Measurements from ENCODE around the gene MBD5. TPM values are rescaled to one million over a fixed set of nuclear protein-coding genes. Genes with fewer than 3 reads are reported as not detected.

The MBD5 gene
- total and polyA plus RNA-seq, 4 donors, result 27.7 to 58.6 (median 37.8) TPM

GRCh38 chr2:148071351-148071750, 50.5 kb downstream of the MBD5 start:
- H3K4me1 ChIP-seq (ENCODE audit: control insufficient read depth, insufficient read depth, low read length), result no peaks in the 10 kb centered on the region
- no peaks in the 10 kb centered on the region for H3K9me3 ChIP-seq (ENCODE audit: control insufficient read depth, insufficient read depth, low read length)
- no peak overlapping the region for H3K27ac ChIP-seq (ENCODE audit: low read depth, low read length)
- WGBS (ENCODE audit: insufficient coverage), result no CpG with 5 or more reads among the region's 4 CpGs
- no peaks in the 10 kb centered on the region for H3K36me3 ChIP-seq (ENCODE audit: control insufficient read depth, insufficient read depth, low read length)
- no peaks in the 10 kb centered on the region for H3K27me3 ChIP-seq (ENCODE audit: control insufficient read depth, insufficient read depth, low read length)
- DNase-seq (ENCODE audit: low read depth in 4 of 6, low spot score in 6 of 6), result no peak
- no peak overlapping the region for H3K4me3 ChIP-seq (ENCODE audit: low read depth, low read length)

GRCh38 chr2:148096012-148096411, 75.1 kb downstream of the MBD5 start:
- Histone ChIP-seq H3K36me3 (ENCODE audit: control insufficient read depth, insufficient read depth, low read length) (no peaks in the 10 kb centered on the region), H3K27ac (ENCODE audit: low read depth, low read length) (no peak overlapping the region), H3K4me1 (ENCODE audit: control insufficient read depth, insufficient read depth, low read length) (no peaks in the 10 kb centered on the region), H3K4me3 (ENCODE audit: low read depth, low read length) (no peak overlapping the region), H3K27me3 (ENCODE audit: control insufficient read depth, insufficient read depth, low read length) (no peaks in the 10 kb centered on the region), H3K9me3 (ENCODE audit: control insufficient read depth, insufficient read depth, low read length) (peaks cover 1% of the 10 kb centered on the region)
- no peak for DNase-seq (ENCODE audit: low read depth in 4 of 6, low spot score in 6 of 6)

GRCh38 chr2:148102641-148103040, 81.8 kb downstream of the MBD5 start:
- H3K36me3 ChIP-seq (ENCODE audit: control insufficient read depth, insufficient read depth, low read length), result no peaks in the 10 kb centered on the region
- H3K9me3 ChIP-seq (ENCODE audit: control insufficient read depth, insufficient read depth, low read length), result no peaks in the 10 kb centered on the region
- peak in 2 of 6 donors; percentile 3 to 48 for DNase-seq (ENCODE audit: low read depth in 4 of 6, low spot score in 6 of 6)
- no peaks in the 10 kb centered on the region for H3K27me3 ChIP-seq (ENCODE audit: control insufficient read depth, insufficient read depth, low read length)
- no peak overlapping the region for H3K4me3 ChIP-seq (ENCODE audit: low read depth, low read length)
- no peak overlapping the region for H3K27ac ChIP-seq (ENCODE audit: low read depth, low read length)
- no peaks in the 10 kb centered on the region for H3K4me1 ChIP-seq (ENCODE audit: control insufficient read depth, insufficient read depth, low read length)
- no CpG with 5 or more reads among the region's 1 CpG for WGBS (ENCODE audit: insufficient coverage)

GRCh38 chr2:148103946-148104345, 83.1 kb downstream of the MBD5 start:
- Histone ChIP-seq H3K27me3 (ENCODE audit: control insufficient read depth, insufficient read depth, low read length) (no peaks in the 10 kb centered on the region), H3K36me3 (ENCODE audit: control insufficient read depth, insufficient read depth, low read length) (no peaks in the 10 kb centered on the region), H3K27ac (ENCODE audit: low read depth, low read length) (no peak overlapping the region), H3K4me3 (ENCODE audit: low read depth, low read length) (no peak overlapping the region), H3K9me3 (ENCODE audit: control insufficient read depth, insufficient read depth, low read length) (no peaks in the 10 kb centered on the region), H3K4me1 (ENCODE audit: control insufficient read depth, insufficient read depth, low read length) (no peaks in the 10 kb centered on the region)
- DNase-seq (ENCODE audit: low read depth in 4 of 6, low spot score in 6 of 6), result no peak

- Histone ChIP-seq H3K27ac (ENCODE audit: low read depth, low read length) (no peak overlapping the region), H3K4me1 (ENCODE audit: control insufficient read depth, insufficient read depth, low read length) (no peaks in the 10 kb centered on the region), H3K9me3 (ENCODE audit: control insufficient read depth, insufficient read depth, low read length) (no peaks in the 10 kb centered on the region), H3K4me3 (ENCODE audit: low read depth, low read length) (no peak overlapping the region), H3K36me3 (ENCODE audit: control insufficient read depth, insufficient read depth, low read length) (no peaks in the 10 kb centered on the region), H3K27me3 (ENCODE audit: control insufficient read depth, insufficient read depth, low read length) (no peaks in the 10 kb centered on the region)
- no peak for DNase-seq (ENCODE audit: low read depth in 4 of 6, low spot score in 6 of 6)
These were observed 85.4 kb downstream of the MBD5 start for GRCh38 chr2:148106331-148106730.

- H3K36me3 ChIP-seq (ENCODE audit: control insufficient read depth, insufficient read depth, low read length), result no peaks in the 10 kb centered on the region
- no peaks in the 10 kb centered on the region for H3K9me3 ChIP-seq (ENCODE audit: control insufficient read depth, insufficient read depth, low read length)
- no peak overlapping the region for H3K27ac ChIP-seq (ENCODE audit: low read depth, low read length)
- H3K27me3 ChIP-seq (ENCODE audit: control insufficient read depth, insufficient read depth, low read length), result no peaks in the 10 kb centered on the region
- no peak for DNase-seq (ENCODE audit: low read depth in 4 of 6, low spot score in 6 of 6)
- no peak overlapping the region for H3K4me3 ChIP-seq (ENCODE audit: low read depth, low read length)
- H3K4me1 ChIP-seq (ENCODE audit: control insufficient read depth, insufficient read depth, low read length), result no peaks in the 10 kb centered on the region
- 100% methylated on average over 1 of the region's 5 CpGs for WGBS (ENCODE audit: insufficient coverage)
These were observed 87.5 kb downstream of the MBD5 start for GRCh38 chr2:148108385-148108784.

GRCh38 chr2:148110184-148110583, 89.3 kb downstream of the MBD5 start:
- no peak for DNase-seq (ENCODE audit: low read depth in 4 of 6, low spot score in 6 of 6)
- no peak overlapping the region for H3K27ac ChIP-seq (ENCODE audit: low read depth, low read length)
- no peak overlapping the region for H3K4me3 ChIP-seq (ENCODE audit: low read depth, low read length)
- WGBS (ENCODE audit: insufficient coverage), result no CpG with 5 or more reads among the region's 1 CpG
- no peaks in the 10 kb centered on the region for H3K27me3 ChIP-seq (ENCODE audit: control insufficient read depth, insufficient read depth, low read length)
- H3K36me3 ChIP-seq (ENCODE audit: control insufficient read depth, insufficient read depth, low read length), result no peaks in the 10 kb centered on the region
- H3K4me1 ChIP-seq (ENCODE audit: control insufficient read depth, insufficient read depth, low read length), result no peaks in the 10 kb centered on the region
- H3K9me3 ChIP-seq (ENCODE audit: control insufficient read depth, insufficient read depth, low read length), result no peaks in the 10 kb centered on the region

- Histone ChIP-seq H3K27ac (ENCODE audit: low read depth, low read length) (no peak overlapping the region), H3K4me1 (ENCODE audit: control insufficient read depth, insufficient read depth, low read length) (no peaks in the 10 kb centered on the region), H3K9me3 (ENCODE audit: control insufficient read depth, insufficient read depth, low read length) (no peaks in the 10 kb centered on the region), H3K4me3 (ENCODE audit: low read depth, low read length) (no peak overlapping the region), H3K36me3 (ENCODE audit: control insufficient read depth, insufficient read depth, low read length) (no peaks in the 10 kb centered on the region), H3K27me3 (ENCODE audit: control insufficient read depth, insufficient read depth, low read length) (no peaks in the 10 kb centered on the region)
- DNase-seq (ENCODE audit: low read depth in 4 of 6, low spot score in 6 of 6), result no peak
These were observed 101.9 kb downstream of the MBD5 start for GRCh38 chr2:148122788-148123187.

GRCh38 chr2:148124271-148124670, 103.4 kb downstream of the MBD5 start:
- no peak overlapping the region for H3K27ac ChIP-seq (ENCODE audit: low read depth, low read length)
- no peaks in the 10 kb centered on the region for H3K27me3 ChIP-seq (ENCODE audit: control insufficient read depth, insufficient read depth, low read length)
- no peak overlapping the region for H3K4me3 ChIP-seq (ENCODE audit: low read depth, low read length)
- no peaks in the 10 kb centered on the region for H3K9me3 ChIP-seq (ENCODE audit: control insufficient read depth, insufficient read depth, low read length)
- no peaks in the 10 kb centered on the region for H3K36me3 ChIP-seq (ENCODE audit: control insufficient read depth, insufficient read depth, low read length)
- H3K4me1 ChIP-seq (ENCODE audit: control insufficient read depth, insufficient read depth, low read length), result no peaks in the 10 kb centered on the region
- DNase-seq (ENCODE audit: low read depth in 4 of 6, low spot score in 6 of 6), result no peak
- WGBS (ENCODE audit: insufficient coverage), result 60% methylated on average over 1 of the region's 2 CpGs

- Histone ChIP-seq H3K9me3 (ENCODE audit: control insufficient read depth, insufficient read depth, low read length) (no peaks in the 10 kb centered on the region), H3K27me3 (ENCODE audit: control insufficient read depth, insufficient read depth, low read length) (no peaks in the 10 kb centered on the region), H3K36me3 (ENCODE audit: control insufficient read depth, insufficient read depth, low read length) (no peaks in the 10 kb centered on the region), H3K27ac (ENCODE audit: low read depth, low read length) (no peak overlapping the region), H3K4me3 (ENCODE audit: low read depth, low read length) (no peak overlapping the region), H3K4me1 (ENCODE audit: control insufficient read depth, insufficient read depth, low read length) (no peaks in the 10 kb centered on the region)
- peak in 1 of 6 donors; percentile 32 for DNase-seq (ENCODE audit: low read depth in 4 of 6, low spot score in 6 of 6)
- WGBS (ENCODE audit: insufficient coverage), result no CpG with 5 or more reads among the region's 3 CpGs
These were observed 109.7 kb downstream of the MBD5 start for GRCh38 chr2:148130581-148130980.

- WGBS (ENCODE audit: insufficient coverage), result no CpG with 5 or more reads among the region's 1 CpG
- Histone ChIP-seq H3K36me3 (ENCODE audit: control insufficient read depth, insufficient read depth, low read length) (no peaks in the 10 kb centered on the region), H3K4me1 (ENCODE audit: control insufficient read depth, insufficient read depth, low read length) (no peaks in the 10 kb centered on the region), H3K27ac (ENCODE audit: low read depth, low read length) (no peak overlapping the region), H3K4me3 (ENCODE audit: low read depth, low read length) (no peak overlapping the region), H3K27me3 (ENCODE audit: control insufficient read depth, insufficient read depth, low read length) (no peaks in the 10 kb centered on the region), H3K9me3 (ENCODE audit: control insufficient read depth, insufficient read depth, low read length) (no peaks in the 10 kb centered on the region)
- DNase-seq (ENCODE audit: low read depth in 4 of 6, low spot score in 6 of 6), result peak in 1 of 6 donors; percentile 12
These were observed 111.5 kb downstream of the MBD5 start for GRCh38 chr2:148132412-148132811.
